ENCODE data around the gene MET.
"Not testable (repeated sequence)": the region's sequence is repeated elsewhere in the genome, so short reads cannot be mapped to it uniquely, and the experiment has no call there.

Gene MET

GRCh38 chr7:116647861-116648260 is 24.1 kb upstream of the MET start:
- H3K4me3 ChIP-seq (ENCODE audit: low read length): no peak overlapping the region

GRCh38 chr7:116650436-116650835 is 21.6 kb upstream of the MET start:
- no peak for TF ChIP-seq CTCF (IDR thresholded peaks at IDR 0.05; ENCODE audit: insufficient read depth, low read depth, low read length, missing control alignments)
- DNase-seq (ENCODE audit: low read depth): no peak
- H3K4me3 ChIP-seq (ENCODE audit: low read length): no peak overlapping the region

More at GRCh38 chr7:116647861-116648260, 24.1 kb upstream of the MET start:
- TF ChIP-seq CTCF (IDR thresholded peaks at IDR 0.05; ENCODE audit: insufficient read depth, low read depth, low read length, missing control alignments): no peak
- DNase-seq (ENCODE audit: low read depth): no peak

- DNase-seq (ENCODE audit: low read depth): peak; percentile 97
- no peak for TF ChIP-seq CTCF (IDR thresholded peaks at IDR 0.05; ENCODE audit: insufficient read depth, low read depth, low read length, missing control alignments)
- no peak overlapping the region for H3K4me3 ChIP-seq (ENCODE audit: low read length)
Observed at GRCh38 chr7:116652793-116653192, 19.2 kb upstream of the MET start.

- peak; percentile 98 for DNase-seq (ENCODE audit: low read depth)
- TF ChIP-seq CTCF (IDR thresholded peaks at IDR 0.05; ENCODE audit: insufficient read depth, low read depth, low read length, missing control alignments): no peak
Observed at GRCh38 chr7:116653204-116653603, 18.8 kb upstream of the MET start.

GRCh38 chr7:116653646-116654045 is 18.4 kb upstream of the MET start:
- TF ChIP-seq CTCF (IDR thresholded peaks at IDR 0.05; ENCODE audit: insufficient read depth, low read depth, low read length, missing control alignments): no peak
- H3K4me3 ChIP-seq (ENCODE audit: low read length): no peak overlapping the region
- DNase-seq (ENCODE audit: low read depth): peak; percentile 89

More at GRCh38 chr7:116653204-116653603, 18.8 kb upstream of the MET start:
- H3K4me3 ChIP-seq (ENCODE audit: low read length): no peak overlapping the region

GRCh38 chr7:116659248-116659647 is 12.7 kb upstream of the MET start:
- H3K4me3 ChIP-seq (ENCODE audit: low read length); DNase-seq (ENCODE audit: low read depth): not testable (repeated sequence)

GRCh38 chr7:116661865-116662264 is 10.1 kb upstream of the MET start:
- no peak for DNase-seq (ENCODE audit: low read depth)
- H3K4me3 ChIP-seq (ENCODE audit: low read length): no peak overlapping the region
- no peak for TF ChIP-seq CTCF (IDR thresholded peaks at IDR 0.05; ENCODE audit: insufficient read depth, low read depth, low read length, missing control alignments)
